C4-2B (cell line): ENCODE data around the gene LDHAL6A.

Source experiments
- H3K27ac ChIP-seq: fragments of 450-650 bp; 2 replicates; pipeline ENCODE4 v1.5.1; 2017
- CTCF ChIP-seq: fragments of 450-650 bp; conservative IDR thresholded peaks from 2 replicates; pipeline ENCODE4 v1.5.1; 2017; ENCODE audit warnings: mild to moderate bottlenecking
- ZFX ChIP-seq: fragments of 450-650 bp; IDR thresholded peaks from 2 replicates; pipeline ENCODE4 v1.6.1; 2017

Gene LDHAL6A

GRCh38 chr11:18485913-18486528, 30.4 kb downstream of the LDHAL6A start:
- H3K27ac ChIP-seq = no peak overlapping the region
- TF ChIP-seq ZFX (no peak), CTCF (no peak)

DNA sequence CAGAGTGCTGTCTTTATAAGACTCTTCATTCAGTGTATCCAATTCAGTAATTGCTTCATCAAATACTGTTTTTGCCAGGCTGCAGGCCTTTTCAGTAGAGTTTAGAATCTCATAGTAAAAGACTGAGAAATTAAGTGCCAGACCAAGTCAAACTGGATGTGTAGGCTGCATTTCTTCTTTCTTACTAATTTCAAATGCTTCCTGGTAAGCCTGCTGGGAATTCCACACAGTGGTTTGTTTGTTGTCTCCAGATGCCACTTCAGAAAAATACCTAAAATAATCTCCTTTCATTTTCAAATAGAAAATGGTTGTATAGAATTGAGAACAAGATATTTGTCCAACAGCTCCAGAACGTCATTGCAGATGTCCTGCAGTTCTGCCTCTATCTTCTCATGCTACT, 34.7 kb downstream of the LDHAL6A start:
- no peak overlapping the region for H3K27ac ChIP-seq
- TF ChIP-seq CTCF = no peak
- no peak for TF ChIP-seq ZFX

DNA sequence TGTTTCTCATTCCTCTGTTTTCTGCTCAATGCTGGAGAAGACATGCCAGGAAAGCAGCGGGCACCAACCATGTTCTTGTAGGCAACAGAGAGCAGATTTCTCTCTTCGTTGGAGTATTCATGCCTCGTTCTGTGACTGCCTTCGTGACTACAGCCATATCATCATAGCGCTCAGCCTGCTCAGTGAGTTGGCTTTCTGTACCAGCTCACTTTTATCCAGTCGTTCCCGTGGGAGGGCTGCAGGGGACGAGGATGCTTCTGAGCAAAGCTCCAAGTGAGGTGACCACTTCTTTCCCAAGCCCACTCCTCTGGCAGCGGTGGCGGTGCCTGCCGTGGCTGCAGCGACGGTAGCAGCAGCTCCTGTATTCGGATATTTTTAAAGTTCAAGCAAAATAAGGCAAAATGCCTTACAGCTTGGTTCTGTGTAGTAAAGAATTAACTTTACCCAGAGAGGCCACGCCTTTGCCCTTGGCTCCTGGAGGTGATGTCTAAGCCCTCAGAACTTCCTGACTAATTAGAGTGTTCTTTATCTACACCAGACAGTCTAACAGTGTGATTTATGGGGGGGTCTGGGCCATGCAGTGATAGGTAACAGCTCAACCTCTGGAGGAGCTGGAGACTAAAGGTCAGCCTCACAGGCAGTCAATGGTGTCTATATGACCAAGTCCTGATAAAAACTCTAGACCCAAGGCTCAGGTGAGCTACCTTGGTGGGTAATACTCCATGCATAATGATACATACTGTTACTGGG, 35.3 kb downstream of the LDHAL6A start:
- no peak overlapping the region for H3K27ac ChIP-seq
- TF ChIP-seq ZFX = no peak
- TF ChIP-seq CTCF = no peak

DNA sequence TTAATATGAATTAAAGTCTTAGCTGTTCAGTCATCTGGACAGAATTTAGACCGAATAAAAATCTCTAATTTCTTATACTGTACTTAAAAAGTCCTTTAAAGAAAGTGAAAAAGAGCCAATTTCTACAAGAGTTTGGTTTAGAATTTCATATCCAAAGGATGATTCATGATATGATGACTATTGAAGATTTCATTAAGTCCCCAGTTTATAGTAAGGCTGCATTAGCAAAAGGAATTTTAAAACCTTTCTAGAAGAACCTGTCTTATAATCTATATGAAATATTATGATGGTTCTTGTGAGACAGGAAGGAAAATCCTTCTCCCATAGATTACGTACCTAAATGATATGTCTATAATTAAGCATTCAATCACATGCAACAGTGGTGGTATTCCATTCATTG, 36.3 kb downstream of the LDHAL6A start:
- TF ChIP-seq ZFX (no peak), CTCF (no peak)
- no peak overlapping the region for H3K27ac ChIP-seq

DNA sequence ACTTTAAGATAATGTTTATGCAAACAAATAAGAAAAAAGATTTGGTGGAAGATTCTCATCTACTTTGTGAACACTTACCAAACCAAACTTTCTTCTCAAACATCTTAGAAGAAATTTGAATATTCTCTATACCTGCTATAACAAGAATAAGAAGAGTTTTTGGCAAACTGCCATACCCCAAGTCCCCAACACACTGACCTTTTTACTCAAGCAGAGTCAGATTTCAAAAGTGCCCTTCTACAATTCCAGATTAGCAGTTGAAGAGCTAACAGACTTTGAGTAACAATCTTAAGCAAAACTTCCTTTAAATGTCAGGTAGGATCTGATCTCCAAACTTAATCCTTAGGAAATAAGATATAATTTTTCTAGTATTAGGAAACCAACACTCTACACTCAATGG, 37.2 kb downstream of the LDHAL6A start:
- no peak overlapping the region for H3K27ac ChIP-seq
- TF ChIP-seq CTCF (no peak), ZFX (no peak)

- TF ChIP-seq ZFX (no peak), CTCF (no peak)
- no peak overlapping the region for H3K27ac ChIP-seq
Observed at GRCh38 chr11:18493310-18493709, 37.7 kb downstream of the LDHAL6A start.

GRCh38 chr11:18495271-18495670, 39.6 kb downstream of the LDHAL6A start:
- no peak overlapping the region for H3K27ac ChIP-seq
- no peak for TF ChIP-seq CTCF
- TF ChIP-seq ZFX = no peak
